A673 (cell line): ENCODE data around the gene SLC10A3. TPM values are rescaled to one million over a fixed set of nuclear protein-coding genes. Genes with fewer than 3 reads are reported as not detected.

Experiments
- BruUV-seq: library from RNA; stranded (reverse); fragments of 400-500 nt; replicated peaks from 2 replicates; lab custom pipeline; 2021; lab: Mats Ljungman, UMichigan
- CTCF ChIA-PET: fragments of 300-600 bp; sonication (Branson Sonifier 250); formaldehyde crosslinking; loops from one replicate; lab custom pipeline; 2022; ENCODE audit warnings: antibody characterized with exemption; lab: Charles Lee
- POLR2A ChIA-PET: fragments of 300-600 bp; sonication (Branson Sonifier 250); formaldehyde crosslinking; loops from one replicate; lab custom pipeline; 2022; ENCODE audit warnings: antibody characterized with exemption; ENCODE audit not compliant: low non-redundant PET; lab: Charles Lee
- DNase-seq: peaks from one replicate; pipeline ENCODE4 v3.0.0-alpha.2; 2015; ENCODE audit warnings: low spot score
- H3K27ac ChIP-seq: fragments of 200-600 bp; sonication (generic); 2 replicates; pipeline ENCODE4 v1.5.1; 2016; ENCODE audit warnings: mixed run types, low read depth, mild to moderate bottlenecking, mixed read lengths, antibody characterized with exemption, low read length; ENCODE audit not compliant: poor library complexity, severe bottlenecking
- H3K27me3 ChIP-seq: fragments of 200-600 bp; sonication (generic); replicated peaks from 2 replicates; pipeline ENCODE4 v1.6.1; 2017; ENCODE audit warnings: mixed run types, low read depth, mild to moderate bottlenecking, mixed read lengths, antibody characterized with exemption, low read length; ENCODE audit not compliant: insufficient read depth, poor library complexity
- H3K36me3 ChIP-seq: fragments of 200-600 bp; sonication (generic); 2 replicates; pipeline ENCODE4 v1.6.1; 2016; ENCODE audit warnings: mixed run types, mild to moderate bottlenecking, mixed read lengths, antibody characterized with exemption, low read length; ENCODE audit not compliant: insufficient read depth, poor library complexity, severe bottlenecking
- H3K4me1 ChIP-seq: fragments of 200-600 bp; sonication (generic); 2 replicates; pipeline ENCODE4 v1.6.1; 2017; ENCODE audit warnings: mixed run types, mild to moderate bottlenecking, mixed read lengths, antibody characterized with exemption, low read length; ENCODE audit not compliant: insufficient read depth, poor library complexity, severe bottlenecking
- H3K4me3 ChIP-seq: fragments of 200-600 bp; sonication (generic); 2 replicates; pipeline ENCODE4 v1.5.1; 2016; ENCODE audit warnings: low read depth, mixed run types, mild to moderate bottlenecking, mixed read lengths, low read length; ENCODE audit not compliant: poor library complexity, severe bottlenecking
- H3K9me3 ChIP-seq: fragments of 200-600 bp; sonication (generic); 2 replicates; pipeline ENCODE4 v1.6.1; 2016; ENCODE audit warnings: mixed run types, low read depth, mild to moderate bottlenecking, mixed read lengths, antibody characterized with exemption, low read length; ENCODE audit not compliant: poor library complexity, severe bottlenecking
- CTCF ChIP-seq: fragments of 300-800, 200-600 bp; sonication (generic); conservative IDR thresholded peaks from 2 replicates; pipeline ENCODE4 v1.5.1; 2017; ENCODE audit warnings: low read depth, mild to moderate bottlenecking, antibody characterized with exemption, low read length, moderate library complexity, mixed read lengths
- EZH2 ChIP-seq: fragments of 200-600 bp; sonication (generic); IDR thresholded peaks from 2 replicates; pipeline ENCODE4 v1.6.1; 2017; ENCODE audit warnings: borderline replicate concordance, low read depth, mild to moderate bottlenecking, mixed read lengths, antibody characterized with exemption, low read length; ENCODE audit not compliant: poor library complexity, severe bottlenecking
- intact Hi-C: fragments of 100-400 bp; cut with micrococcal nuclease; formaldehyde crosslinking; loops from one replicate; pipeline ENCODE4 v1.10.0; 2022; ENCODE audit not compliant: unreplicated experiment
- total RNA-seq: library from RNA; stranded (reverse); gene quantifications from 2 replicates; pipeline ENCODE4 v1.2.3, GENCODE V29; 2021

Gene SLC10A3
- total RNA-seq, 1 experiment from 2014 or later = 9.7 TPM

GRCh38 chrX:154445776-154446175, 44.7 kb downstream of the SLC10A3 start:
- CTCF ChIA-PET = no interaction called here
- DNase-seq = no peak
- Histone ChIP-seq H3K4me1 (peaks cover 6% of the 10 kb centered on the region), H3K27ac (no peak overlapping the region), H3K27me3 (no peaks in the 10 kb centered on the region), H3K9me3 (no peaks in the 10 kb centered on the region), H3K4me3 (no peak overlapping the region), H3K36me3 (peaks cover 4% of the 10 kb centered on the region)
- TF ChIP-seq EZH2 = no peak
- no peak for TF ChIP-seq CTCF
- POLR2A ChIA-PET = no interaction called here
- intact Hi-C loops = no loop called here
- no TSS peak for BruUV-seq

GRCh38 chrX:154444755-154445246, 45.6 kb downstream of the SLC10A3 start:
- Histone ChIP-seq H3K9me3 (no peaks in the 10 kb centered on the region), H3K36me3 (peaks cover 13% of the 10 kb centered on the region), H3K27me3 (no peaks in the 10 kb centered on the region), H3K27ac (peak overlapping the region; percentile 78), H3K4me3 (peak overlapping the region; percentile 61), H3K4me1 (peaks cover 6% of the 10 kb centered on the region)
- no peak for TF ChIP-seq CTCF
- TF ChIP-seq EZH2 = no peak
- no peak for DNase-seq
- no TSS peak for BruUV-seq
- CTCF ChIA-PET = no interaction called here
- intact Hi-C loops = no loop called here
- POLR2A ChIA-PET = no interaction called here

GRCh38 chrX:154443992-154444754, 46.3 kb downstream of the SLC10A3 start, which contains the start of gene FAM50A:
TSS of gene FAM50A (plus strand) at chrX:154444141. CDS start at chrX:154444236, 95 bp downstream.
- Histone ChIP-seq H3K4me1 (peaks cover 6% of the 10 kb centered on the region), H3K9me3 (no peaks in the 10 kb centered on the region), H3K4me3 (peak within 1 kb of the TSS; percentile 61), H3K36me3 (peaks cover 13% of the 10 kb centered on the region), H3K27me3 (no peaks in the 10 kb centered on the region), H3K27ac (peak within 1 kb of the TSS; percentile 78)
- TF ChIP-seq CTCF = no peak
- TF ChIP-seq EZH2 = no peak
- intact Hi-C loops = no loop called here
- ChIA-PET CTCF (no interaction called here), POLR2A (no interaction called here)
- BruUV-seq = no TSS peak
- DNase-seq = peak; percentile 75
